H1 (cell line): ENCODE measurements around the gene GDPD5. TPM values are rescaled to one million over a fixed set of nuclear protein-coding genes. Genes with fewer than 3 reads are reported as not detected.

Source experiments
- CTCF ChIA-PET: fragments of 300-600 bp; sonication (Branson Sonifier 250); formaldehyde crosslinking; loops from one replicate; lab custom pipeline; 2021; ENCODE audit not compliant: partially characterized antibody; lab: Charles Lee
- POLR2A ChIA-PET: fragments of 300-600 bp; sonication (Branson Sonifier 250); formaldehyde crosslinking; loops from one replicate; lab custom pipeline; 2021; ENCODE audit warnings: inconsistent platforms; ENCODE audit not compliant: partially characterized antibody; lab: Charles Lee
- DNase-seq, 2 experiments: peaks; one replicate each; pipeline versions ENCODE4 v3.0.0 to v3.0.0-alpha.2; 2010 to 2022; ENCODE audit warnings: low spot score in 2 of 2, low read depth in 1 of 2, mixed read lengths in 1 of 2
- FAIRE-seq: peaks from 2 replicates; lab custom pipeline; 2011; peaks lifted over from hg19 to GRCh38; lab: Jason Lieb, UNC
- H2AFZ ChIP-seq: 2 replicates; pipeline ENCODE4 v1.8.1; 2012; ENCODE audit warnings: low read length, inconsistent platforms
- H2AK5ac ChIP-seq: 2 replicates; pipeline ENCODE4 v1.6.1; 2013; ENCODE audit warnings: low read depth, low read length
- H2BK120ac ChIP-seq: replicated peaks from 2 replicates; pipeline ENCODE3; 2013; ENCODE audit warnings: low read depth, low read length, inconsistent platforms
- H2BK12ac ChIP-seq: 2 replicates; pipeline ENCODE4 v1.6.1; 2013; ENCODE audit warnings: low read depth, low read length
- H2BK15ac ChIP-seq: 2 replicates; pipeline ENCODE4 v1.6.1; 2013; ENCODE audit warnings: low read length
- H2BK20ac ChIP-seq: 2 replicates; pipeline ENCODE4 v1.6.1; 2013; ENCODE audit warnings: low read length
- H2BK5ac ChIP-seq: 2 replicates; pipeline ENCODE4 v1.6.1; 2013; ENCODE audit warnings: low read depth, low read length
- H3K14ac ChIP-seq: 2 replicates; pipeline ENCODE4 v1.6.1; 2013; ENCODE audit warnings: inconsistent platforms; ENCODE audit not compliant: insufficient read length
- H3K18ac ChIP-seq: 2 replicates; pipeline ENCODE4 v1.6.1; 2013; ENCODE audit warnings: low read length; ENCODE audit errors: extremely low read depth
- H3K23ac ChIP-seq: 2 replicates; pipeline ENCODE4 v1.6.1; 2013; ENCODE audit warnings: inconsistent platforms; ENCODE audit not compliant: insufficient read length
- H3K23me2 ChIP-seq: 2 replicates; pipeline ENCODE4 v1.6.1; 2013; ENCODE audit warnings: low read depth, low read length
- H3K27ac ChIP-seq: 2 replicates; pipeline ENCODE4 v1.6.1; 2011; ENCODE audit warnings: low read depth, low read length, inconsistent platforms
- H3K27me3 ChIP-seq, 4 experiments: replicated peaks in 1 of 4; 1 replicate in 1 of 4; 2 replicates in 3 of 4; pipeline versions ENCODE4 v1.6.1 to v1.8.1; 2011 to 2013; ENCODE audit warnings: low read length in 3 of 4, mild to moderate bottlenecking in 3 of 4, inconsistent platforms in 2 of 4, mixed read lengths in 2 of 4, moderate library complexity in 1 of 4; ENCODE audit not compliant: control insufficient read depth in 3 of 4, insufficient read depth in 3 of 4; ENCODE audit errors: extremely low read depth in 1 of 4
- H3K36me3 ChIP-seq, 4 experiments: 2 replicates each; pipeline versions ENCODE4 v1.6.1 to v1.8.1; 2011 to 2013; ENCODE audit warnings: mild to moderate bottlenecking in 4 of 4, low read length in 3 of 4, moderate library complexity in 2 of 4, control low read depth in 1 of 4, inconsistent platforms in 1 of 4; ENCODE audit not compliant: insufficient read depth in 4 of 4, control insufficient read depth in 2 of 4
- H3K4ac ChIP-seq: replicated peaks from 2 replicates; pipeline ENCODE3; 2013; ENCODE audit warnings: low read length, low read depth, mixed read lengths, inconsistent platforms; ENCODE audit not compliant: insufficient read length
- H3K4me1 ChIP-seq, 4 experiments: replicated peaks in 1 of 4; 1 replicate in 1 of 4; 2 replicates in 3 of 4; pipeline versions ENCODE4 v1.6.1 to v1.8.1; 2011 to 2013; ENCODE audit warnings: low read length in 3 of 4, inconsistent platforms in 2 of 4, mixed read lengths in 1 of 4; ENCODE audit not compliant: insufficient read depth in 4 of 4, control insufficient read depth in 3 of 4
- H3K4me2 ChIP-seq, 2 experiments: 2 replicates each; pipeline versions ENCODE4 v1.6.1 to v1.8.1; 2011 to 2013; ENCODE audit warnings: low read depth in 2 of 2, low read length in 2 of 2, control low read depth in 1 of 2, inconsistent platforms in 1 of 2, mild to moderate bottlenecking in 1 of 2; ENCODE audit not compliant: insufficient read depth in 1 of 2
- H3K4me3 ChIP-seq, 4 experiments: fragments of 200-600, 300-600 bp in 1 of 4; sonication (generic), shearing (Covaris generic), sonication (Bioruptor Twin) in 1 of 4; 2 replicates each; pipeline versions ENCODE4 v1.5.1 to v1.8.1; 2011 to 2016; ENCODE audit warnings: low read length in 4 of 4, low read depth in 3 of 4, control low read depth in 2 of 4, inconsistent platforms in 2 of 4, mild to moderate bottlenecking in 2 of 4, mixed read lengths in 1 of 4, moderate library complexity in 1 of 4; ENCODE audit not compliant: insufficient read depth in 2 of 4; ENCODE audit errors: extremely low read depth in 1 of 4
- H3K56ac ChIP-seq: replicated peaks from 2 replicates; pipeline ENCODE3; 2013; ENCODE audit warnings: low read depth, mild to moderate bottlenecking, mixed read lengths, low read length, inconsistent platforms; ENCODE audit not compliant: insufficient read length
- H3K79me1 ChIP-seq: 2 replicates; pipeline ENCODE4 v1.6.1; 2013; ENCODE audit warnings: low read depth, low read length, control low read depth
- H3K79me2 ChIP-seq, 2 experiments: 2 replicates each; pipeline versions ENCODE4 v1.6.1 to v1.8.1; 2012 to 2013; ENCODE audit warnings: low read length in 2 of 2, mild to moderate bottlenecking in 2 of 2, inconsistent platforms in 1 of 2; ENCODE audit not compliant: insufficient read depth in 2 of 2, control insufficient read depth in 1 of 2
- H3K9ac ChIP-seq, 4 experiments: replicated peaks in 1 of 4; 1 replicate in 1 of 4; 2 replicates in 3 of 4; pipeline versions ENCODE4 v1.6.1 to v1.8.1; 2011 to 2013; ENCODE audit warnings: low read depth in 3 of 4, low read length in 3 of 4, control low read depth in 2 of 4, mild to moderate bottlenecking in 2 of 4, moderate library complexity in 2 of 4, inconsistent platforms in 1 of 4; ENCODE audit errors: extremely low read depth in 1 of 4
- H3K9me3 ChIP-seq, 2 experiments: 2 replicates each; pipeline versions ENCODE4 v1.6.1 to v1.8.1; 2012 to 2013; ENCODE audit warnings: mild to moderate bottlenecking in 2 of 2, moderate library complexity in 2 of 2, control low read depth in 1 of 2, inconsistent platforms in 1 of 2, low read depth in 1 of 2, low read length in 1 of 2, mixed read lengths in 1 of 2; ENCODE audit not compliant: insufficient read depth in 2 of 2
- H4K20me1 ChIP-seq, 2 experiments: replicated peaks in 1 of 2; 2 replicates each; pipeline versions ENCODE3 to v1.8.1; 2011 to 2013; ENCODE audit warnings: inconsistent platforms in 2 of 2, low read length in 2 of 2, mild to moderate bottlenecking in 1 of 2; ENCODE audit not compliant: insufficient read depth in 2 of 2, control insufficient read depth in 1 of 2
- H4K5ac ChIP-seq: 2 replicates; pipeline ENCODE4 v1.6.1; 2013; ENCODE audit warnings: low read length, low read depth, mixed read lengths, inconsistent platforms; ENCODE audit not compliant: insufficient read length
- H4K8ac ChIP-seq: 2 replicates; pipeline ENCODE4 v1.8.0; 2013; ENCODE audit warnings: mild to moderate bottlenecking, moderate library complexity, low read length, inconsistent platforms; ENCODE audit not compliant: insufficient read depth; ENCODE audit errors: extremely low read depth
- H4K91ac ChIP-seq: replicated peaks from 2 replicates; pipeline ENCODE3; 2013; ENCODE audit warnings: low read length, mixed read lengths, inconsistent platforms; ENCODE audit not compliant: insufficient read length
- ASH2L ChIP-seq: fragments of 200-600, 300-600 bp; sonication (generic); IDR thresholded peaks from one replicate; pipeline ENCODE4 v1.7.1; 2017; ENCODE audit warnings: low read length
- BCL11A ChIP-seq, 2 experiments: IDR thresholded peaks; one replicate each; pipeline ENCODE4 v1.6.1; 2011; ENCODE audit warnings: low read depth in 2 of 2, low read length in 2 of 2, mild to moderate bottlenecking in 2 of 2
- CBX5 ChIP-seq: fragments of 300-800, 300-1000 bp; sonication (generic); IDR thresholded peaks from 2 replicates; pipeline ENCODE4 v1.7.1; 2016; ENCODE audit warnings: antibody characterized with exemption, low read length, low read depth
- CHD1 ChIP-seq: IDR thresholded peaks from 2 replicates; pipeline ENCODE4 v1.6.1; 2012; ENCODE audit warnings: low read depth, low read length, improper control_type of control experiment
- EGR1 ChIP-seq: IDR thresholded peaks from 2 replicates; pipeline ENCODE4 v1.6.1; 2011; ENCODE audit warnings: low read depth, low read length, borderline replicate concordance
- EP300 ChIP-seq, 2 experiments: IDR thresholded peaks; 1 replicate in 1 of 2; 2 replicates in 1 of 2; pipeline ENCODE4 v1.6.1; 2011 to 2012; ENCODE audit warnings: low read depth in 2 of 2, low read length in 2 of 2, mild to moderate bottlenecking in 2 of 2, borderline replicate concordance in 1 of 2, inconsistent platforms in 1 of 2, moderate library complexity in 1 of 2
- JUND ChIP-seq: IDR thresholded peaks from 2 replicates; pipeline ENCODE4 v1.6.1; 2011; ENCODE audit warnings: mild to moderate bottlenecking, improper control_type of control experiment, low read length
- RAD21 ChIP-seq, 2 experiments: IDR thresholded peaks in 1 of 2; conservative IDR thresholded peaks in 1 of 2; 2 replicates each; pipeline ENCODE4 v1.6.1; 2011; ENCODE audit warnings: low read depth in 2 of 2, low read length in 2 of 2, improper control_type of control experiment in 1 of 2, inconsistent platforms in 1 of 2, mild to moderate bottlenecking in 1 of 2, moderate library complexity in 1 of 2
- SIX5 ChIP-seq: IDR thresholded peaks from 2 replicates; pipeline ENCODE4 v1.6.1; 2011; ENCODE audit warnings: mild to moderate bottlenecking, low read depth, low read length
- TAF7 ChIP-seq: optimal IDR thresholded peaks from 2 replicates; pipeline ENCODE3; 2011; ENCODE audit warnings: low read depth, mild to moderate bottlenecking, inconsistent platforms, low read length, moderate library complexity, borderline replicate concordance
- TBP ChIP-seq: IDR thresholded peaks from 2 replicates; pipeline ENCODE4 v1.6.1; 2011; ENCODE audit warnings: low read depth, low read length, improper control_type of control experiment
- WGBS, 2 experiments: shearing (Covaris generic) in 1 of 2; methylation state at CpG; one replicate each; pipeline versions ENCODE4 v1.1.6 to v1.1.7; 2013 to 2015; ENCODE audit warnings: low lambda C conversion rate in 2 of 2, mixed read lengths in 2 of 2, inconsistent platforms in 1 of 2, low coverage in 1 of 2, missing lambda C conversion rate in 1 of 2; ENCODE audit not compliant: insufficient replicate concordance in 2 of 2, insufficient coverage in 1 of 2, insufficient read length in 1 of 2; ENCODE audit errors: extremely low coverage in 1 of 2, missing lambda C conversion rate in 1 of 2; 5-methylcytosine and 5-hydroxymethylcytosine counted together
- polyA plus RNA-seq, 7 experiments: library from polyadenylated mRNA; depleted of rRNA in 3 of 7; stranded (reverse) in 5 of 7; unstranded in 2 of 7; fragments of >200 nt in 5 of 7; fragments of 200-250 nt in 2 of 7; gene quantifications; 1 replicate in 5 of 7; 2 replicates in 1 of 7; 4 replicates in 1 of 7; pipeline versions ENCODE4 v1.2.1 to v1.2.3, GENCODE V29; 2011 to 2013; ENCODE audit warnings: missing spikeins in 2 of 7, mixed read lengths in 2 of 7
- total RNA-seq: library from RNA; stranded (reverse); fragmentation: NEBNext Ultra II Directional; extraction: Animal tissue kit (Norgen Biotek cat#: 25700); gene quantifications from 2 replicates; pipeline ENCODE4 v1.2.1, GENCODE V29; 2021
- TF ChIP-seq, protein P1 (sequence below): IDR thresholded peaks from 2 replicates; pipeline ENCODE4 v1.6.1; 2011; ENCODE audit warnings: low read length, improper control_type of control experiment

The GDPD5 gene
- total and polyA plus RNA-seq, 2 of the 8 experiments (the other 6 are each of a cell fraction or from before 2014, with no cell fraction given) = 7.8 to 8.6 TPM

DNA sequence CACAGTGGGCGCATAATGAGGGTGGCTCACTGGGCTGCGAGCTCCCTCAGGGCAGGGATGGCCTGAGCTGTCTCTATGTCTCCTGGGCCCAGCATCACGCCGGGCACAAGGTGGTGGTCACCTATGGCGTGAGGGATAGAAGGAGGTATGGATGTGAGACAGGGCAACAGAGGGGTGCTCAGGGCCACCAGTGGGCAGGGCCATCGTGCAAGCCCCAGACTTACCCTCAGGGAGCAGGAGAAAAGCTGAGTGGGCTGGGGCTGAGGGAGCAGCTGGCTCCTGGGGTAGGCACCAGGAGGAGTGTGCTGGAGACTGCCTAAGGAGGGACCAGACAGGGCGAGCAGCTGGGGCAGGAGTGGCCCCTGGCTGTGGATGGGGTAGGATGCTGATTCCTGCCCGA lies 58.4 kb downstream of the GDPD5 start:
- no peak overlapping the region for H2BK20ac ChIP-seq
- POLR2A ChIA-PET = interaction anchor here (1.0 to 3.1 kb wide), 3 partner anchors 9 to 24 kb away, joined by 3 to 13 read pairs (median 5); no protein-coding TSS in a partner anchor
- no peak overlapping the region for H3K56ac ChIP-seq
- CTCF ChIA-PET = interaction anchor here (0.9 to 31.5 kb wide), 7 partner anchors 11 to 108 kb away, joined by 3 to 603 read pairs (median 10); partner anchors contain the start of gene GDPD5
- no peak overlapping the region for H4K91ac ChIP-seq
- H2BK120ac ChIP-seq = no peak overlapping the region
- FAIRE-seq (no peak), DNase-seq (no peak)
- no peak overlapping the region for H3K27ac ChIP-seq
- H4K8ac ChIP-seq = no peak overlapping the region
- H2BK15ac ChIP-seq = no peak overlapping the region
- no peak overlapping the region for H3K23ac ChIP-seq
- TF ChIP-seq JUND (no peak), EGR1 (no peak), SIX5 (no peak), ASH2L (no peak), EP300 (IDR thresholded peaks at IDR 0.05; ENCODE audit: borderline replicate concordance in 1 of 2, low read depth in 2 of 2, low read length in 2 of 2) (no peak), TBP (no peak), CHD1 (no peak), BCL11A (IDR thresholded peaks at IDR 0.05; ENCODE audit: low read depth in 2 of 2, low read length in 2 of 2) (no peak), RAD21 (IDR thresholded peaks at IDR 0.05 in 1 of 2, conservative IDR thresholded peaks at IDR 0.05 in 1 of 2; ENCODE audit: low read depth in 2 of 2, low read length in 2 of 2) (no peak), CBX5 (no peak), TAF7 (no peak)
- TF ChIP-seq, protein P1, sequence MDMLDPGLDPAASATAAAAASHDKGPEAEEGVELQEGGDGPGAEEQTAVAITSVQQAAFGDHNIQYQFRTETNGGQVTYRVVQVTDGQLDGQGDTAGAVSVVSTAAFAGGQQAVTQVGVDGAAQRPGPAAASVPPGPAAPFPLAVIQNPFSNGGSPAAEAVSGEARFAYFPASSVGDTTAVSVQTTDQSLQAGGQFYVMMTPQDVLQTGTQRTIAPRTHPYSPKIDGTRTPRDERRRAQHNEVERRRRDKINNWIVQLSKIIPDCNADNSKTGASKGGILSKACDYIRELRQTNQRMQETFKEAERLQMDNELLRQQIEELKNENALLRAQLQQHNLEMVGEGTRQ = no peak
- no peaks in the 10 kb centered on the region; a peak in 1 of 8 replicates for H3K36me3 ChIP-seq
- H3K4me2 ChIP-seq = no peak overlapping the region
- no peaks in the 10 kb centered on the region for H3K27me3 ChIP-seq
- H2BK12ac ChIP-seq = no peak overlapping the region
- H4K5ac ChIP-seq = no peak overlapping the region
- no peak overlapping the region for H2BK5ac ChIP-seq
- no peak overlapping the region for H2AFZ ChIP-seq
- H3K4me3 ChIP-seq = no peak overlapping the region
- H3K79me1 ChIP-seq = no peaks in the 10 kb centered on the region
- H3K4me1 ChIP-seq = peaks cover 2 to 14% (median 10%) of the 10 kb centered on the region in 4 experiments
- H2AK5ac ChIP-seq = no peak overlapping the region
- no peaks in the 10 kb centered on the region for H4K20me1 ChIP-seq
- H3K9me3 ChIP-seq = no peaks in the 10 kb centered on the region
- H3K79me2 ChIP-seq = no peaks in the 10 kb centered on the region
- no peak overlapping the region for H3K9ac ChIP-seq
- no peak overlapping the region for H3K14ac ChIP-seq
- no peak overlapping the region for H3K18ac ChIP-seq
- H3K23me2 ChIP-seq = peaks cover 2% of the 10 kb centered on the region; the same call in 1 of the 2 replicates
- 88% methylated on average over 6 of the region's 8 CpGs; no CpG with 5 or more reads in 1 of the 2 experiments for WGBS, 2 experiments
- H3K4ac ChIP-seq = no peak overlapping the region
